Fibroblast of skin of back (primary cell): ENCODE data around the gene TAS2R9. TPM values are rescaled to one million over a fixed set of nuclear protein-coding genes. Genes with fewer than 3 reads are reported as not detected.
"Not testable (repeated sequence)": the region's sequence is repeated elsewhere in the genome, so short reads cannot be mapped to it uniquely, and the experiment has no call there.

Experiments used
- DNase-seq: peaks from one replicate; pipeline ENCODE4 v3.0.0-alpha.2; 2013
- polyA plus RNA-seq, 2 experiments: library from polyadenylated mRNA; unstranded; fragments of 120-200 nt; gene quantifications; one replicate each; pipeline ENCODE4 v1.2.1, GENCODE V29; 2013; ENCODE audit not compliant: insufficient read length in 2 of 2

TAS2R9 gene
- not detected for polyA plus RNA-seq (2013, experiment 1 of 2; ENCODE audit: insufficient read length)
- not detected for polyA plus RNA-seq (2013, experiment 2 of 2; ENCODE audit: insufficient read length)

- DNase-seq: no peak
These were observed at the start of gene TAS2R9 for GRCh38 chr12:10810068-10810467. Gene TAS2R9 (minus strand): TSS chr12:10810168. CDS start chr12:10810075, 93 bp downstream.

GRCh38 chr12:10855807-10856206, 45.8 kb upstream of the TAS2R9 start:
- DNase-seq: no peak

GRCh38 chr12:10853776-10854175, 43.8 kb upstream of the TAS2R9 start:
- no peak for DNase-seq

GRCh38 chr12:10851243-10851858, 41.4 kb upstream of the TAS2R9 start:
- no peak for DNase-seq

- no peak for DNase-seq
These were observed 39.5 kb upstream of the TAS2R9 start, which contains the start of gene PRR4 for GRCh38 chr12:10849425-10849878. Gene PRR4 (minus strand): TSS chr12:10849475. CDS start chr12:10849437, 38 bp downstream.

- no peak for DNase-seq
These were observed 37.8 kb upstream of the TAS2R9 start for GRCh38 chr12:10847744-10848143.

- DNase-seq: no peak
These were observed 32.9 kb upstream of the TAS2R9 start for GRCh38 chr12:10842862-10843261.

- DNase-seq: no peak
These were observed 28.5 kb upstream of the TAS2R9 start for GRCh38 chr12:10838461-10838860.

GRCh38 chr12:10829994-10830393, 20.0 kb upstream of the TAS2R9 start:
- no peak for DNase-seq

- no peak for DNase-seq
These were observed 16.3 kb upstream of the TAS2R9 start, which contains the start of gene TAS2R10 for GRCh38 chr12:10826258-10826657. Gene TAS2R10 (minus strand): TSS chr12:10826358. CDS start chr12:10826269, 89 bp downstream.

- no peak for DNase-seq
These were observed 15.0 kb upstream of the TAS2R9 start for GRCh38 chr12:10824957-10825356.

GRCh38 chr12:10811883-10812536, 2.0 kb upstream of the TAS2R9 start:
- no peak for DNase-seq

GRCh38 chr12:10807186-10807585, 2.8 kb downstream of the TAS2R9 start, which contains the start of gene TAS2R8:
Gene TAS2R8 (minus strand): TSS chr12:10807286. CDS start chr12:10806980, 306 bp downstream.
- no peak for DNase-seq

- no peak for DNase-seq
These were observed 7.4 kb downstream of the TAS2R9 start, which contains the start of gene TAS2R7 for GRCh38 chr12:10802587-10802986. Gene TAS2R7 (minus strand): TSS chr12:10802627. CDS start chr12:10802570, 57 bp downstream.

GRCh38 chr12:10801741-10802140, 8.2 kb downstream of the TAS2R9 start:
- no peak for DNase-seq

- no peak for DNase-seq
These were observed 15.7 kb downstream of the TAS2R9 start for GRCh38 chr12:10794222-10794621.

- DNase-seq: not testable (repeated sequence)
These were observed 18.2 kb downstream of the TAS2R9 start for GRCh38 chr12:10791769-10792168.

- DNase-seq: no peak
These were observed 26.7 kb downstream of the TAS2R9 start for GRCh38 chr12:10783252-10783651.

GRCh38 chr12:10779103-10779502, 30.9 kb downstream of the TAS2R9 start:
- no peak for DNase-seq

- DNase-seq: peak; percentile 41
These were observed 38.7 kb downstream of the TAS2R9 start for GRCh38 chr12:10771132-10771733.

GRCh38 chr12:10759657-10760056, 50.3 kb downstream of the TAS2R9 start:
- no peak for DNase-seq
